HG03139 (cell line): ENCODE measurements around the gene TCF20.

Experiments
- ATAC-seq: cut with Tn5 transposase; IDR thresholded peaks from one replicate; pipeline ENCODE4 v1.9.1; 2021; ENCODE audit not compliant: unreplicated experiment

The TCF20 gene

GRCh38 chr22:42300259-42301076 lies 30.0 kb upstream of the TCF20 start:
- ATAC-seq: no peak

- ATAC-seq: no peak
Observed at GRCh38 chr22:42299586-42300258, 29.3 kb upstream of the TCF20 start.

- no peak for ATAC-seq
Observed at GRCh38 chr22:42298746-42299145, 28.3 kb upstream of the TCF20 start.

- ATAC-seq: no peak
Observed at GRCh38 chr22:42297778-42298177, 27.3 kb upstream of the TCF20 start.

- no peak for ATAC-seq
Observed at GRCh38 chr22:42296883-42297282, 26.4 kb upstream of the TCF20 start.

- ATAC-seq: no peak
Observed at GRCh38 chr22:42296381-42296853, 26.0 kb upstream of the TCF20 start.

GRCh38 chr22:42294034-42294985 lies 23.9 kb upstream of the TCF20 start:
- ATAC-seq: no peak

- ATAC-seq: no peak
Observed at GRCh38 chr22:42292732-42293520, 22.5 kb upstream of the TCF20 start.

- ATAC-seq: no peak
Observed at GRCh38 chr22:42291287-42291686, 20.8 kb upstream of the TCF20 start.

- no peak for ATAC-seq
Observed at GRCh38 chr22:42289671-42290541, 19.5 kb upstream of the TCF20 start.

- no peak for ATAC-seq
Observed at GRCh38 chr22:42288791-42289190, 18.3 kb upstream of the TCF20 start.

- no peak for ATAC-seq
Observed at GRCh38 chr22:42287174-42287890, 16.9 kb upstream of the TCF20 start.

GRCh38 chr22:42286205-42286604 lies 15.8 kb upstream of the TCF20 start:
- no peak for ATAC-seq

GRCh38 chr22:42285604-42286003 lies 15.2 kb upstream of the TCF20 start:
- no peak for ATAC-seq

- ATAC-seq: no peak
Observed at GRCh38 chr22:42284643-42285181, 14.3 kb upstream of the TCF20 start.

- no peak for ATAC-seq
Observed at GRCh38 chr22:42284202-42284591, 13.7 kb upstream of the TCF20 start.

- no peak for ATAC-seq
Observed at GRCh38 chr22:42283278-42284201, 13.1 kb upstream of the TCF20 start.

GRCh38 chr22:42282943-42283277 lies 12.5 kb upstream of the TCF20 start:
- ATAC-seq: no peak
